T-cell (primary cell): ENCODE data around the gene KCNIP4. TPM values are rescaled to one million over a fixed set of nuclear protein-coding genes. Genes with fewer than 3 reads are reported as not detected.

Experiments
- ATAC-seq, 4 experiments: fragments of 200-7000 bp in 3 of 4; fragments of 150-1000 bp in 1 of 4; cut with Tn5 transposase; replicated peaks in 1 of 4; 1 replicate in 3 of 4; 2 replicates in 1 of 4; pipeline ENCODE4 v1.10.0; 2021; ENCODE audit warnings: moderate library complexity in 3 of 4, mild to moderate bottlenecking in 2 of 4, moderate number of reproducible peaks in 1 of 4
- CTCF ChIA-PET, 2 donors: fragments of 300-600 bp; sonication (Branson Sonifier 250); formaldehyde crosslinking; loops; one replicate each; lab custom pipeline; 2022; ENCODE audit warnings: antibody characterized with exemption in 2 of 2; lab: Charles Lee
- POLR2A ChIA-PET, 2 donors: fragments of 300-600 bp; sonication (Branson Sonifier 250); formaldehyde crosslinking; loops; one replicate each; lab custom pipeline; 2022; ENCODE audit warnings: antibody characterized with exemption in 2 of 2; lab: Charles Lee
- DNase-seq, 35 experiments: peaks; one replicate each; pipeline versions ENCODE4 v3.0.0 to v3.0.0-alpha.2; 2013 to 2023
- H3K27ac ChIP-seq: one replicate; pipeline ENCODE4 v1.5.1; 2013; ENCODE audit warnings: low read length
- H3K27me3 ChIP-seq, 2 experiments: replicated peaks in 1 of 2; 1 replicate in 1 of 2; 2 replicates in 1 of 2; pipeline versions ENCODE4 v1.6.1 to v1.7.0; 2013; ENCODE audit warnings: low read length in 1 of 2, mixed read lengths in 1 of 2; ENCODE audit not compliant: control insufficient read depth in 2 of 2, insufficient read depth in 2 of 2; ENCODE audit errors: extremely low read depth in 1 of 2
- H3K36me3 ChIP-seq, 2 donors: 1 replicate in 1 of 2; 2 replicates in 1 of 2; pipeline versions ENCODE4 v1.6.1 to v1.7.0; 2013; ENCODE audit warnings: low read length in 1 of 2; ENCODE audit not compliant: control insufficient read depth in 2 of 2, insufficient read depth in 1 of 2; ENCODE audit errors: extremely low read depth in 1 of 2
- H3K4me1 ChIP-seq, 2 experiments: 1 replicate in 1 of 2; 2 replicates in 1 of 2; pipeline versions ENCODE4 v1.6.1 to v1.7.0; 2013; ENCODE audit warnings: low read length in 2 of 2, mixed read lengths in 1 of 2; ENCODE audit not compliant: insufficient read depth in 2 of 2, control insufficient read depth in 1 of 2; ENCODE audit errors: extremely low read depth in 1 of 2
- H3K4me3 ChIP-seq, 2 donors: 1 replicate in 1 of 2; 2 replicates in 1 of 2; pipeline versions ENCODE4 v1.5.1 to v1.7.0; 2013; ENCODE audit warnings: mild to moderate bottlenecking in 2 of 2, low read length in 1 of 2, moderate library complexity in 1 of 2; ENCODE audit not compliant: control insufficient read depth in 1 of 2; ENCODE audit errors: extremely low read depth in 1 of 2
- H3K9me3 ChIP-seq: 2 replicates; pipeline ENCODE4 v1.7.0; 2013
- H3K27ac Mint-ChIP-seq, 2 donors: one replicate each; pipeline ENCODE4 v1.8.0; 2020 to 2021; ENCODE audit warnings: mild to moderate bottlenecking in 2 of 2, mixed read lengths in 2 of 2
- H3K27me3 Mint-ChIP-seq, 2 donors: one replicate each; pipeline ENCODE4 v1.8.0; 2021 to 2022; ENCODE audit warnings: mixed read lengths in 2 of 2
- H3K36me3 Mint-ChIP-seq: one replicate; pipeline ENCODE4 v1.8.0; 2021; ENCODE audit warnings: mixed read lengths
- H3K4me1 Mint-ChIP-seq, 3 donors: one replicate each; pipeline ENCODE4 v1.8.0; 2020 to 2022; ENCODE audit warnings: mixed read lengths in 3 of 3, mild to moderate bottlenecking in 1 of 3
- H3K4me3 Mint-ChIP-seq, 3 donors: one replicate each; pipeline ENCODE4 v1.8.0; 2020 to 2022; ENCODE audit warnings: mild to moderate bottlenecking in 3 of 3, mixed read lengths in 3 of 3, moderate library complexity in 3 of 3
- H3K9me3 Mint-ChIP-seq, 3 donors: one replicate each; pipeline ENCODE4 v1.8.0; 2020 to 2022; ENCODE audit warnings: mixed read lengths in 3 of 3
- WGBS: methylation state at CpG from one replicate; pipeline ENCODE4 v1.1.5; 2013; ENCODE audit warnings: missing lambda C conversion rate; ENCODE audit not compliant: insufficient coverage; 5-methylcytosine and 5-hydroxymethylcytosine counted together
- total RNA-seq, 35 experiments: library from RNA in 6 of 35; stranded (reverse) in 6 of 35; fragments of 120-200 nt in 1 of 35; gene quantifications; one replicate each; pipeline versions ENCODE4 v1.2.1 to v1.2.4 and lab custom pipeline; 2013 to 2026

The KCNIP4 gene
- total RNA-seq, 5 donors from 2014 or later (not counting 1 experiment from before 2014, with no cell fraction given), result not detected

DNA sequence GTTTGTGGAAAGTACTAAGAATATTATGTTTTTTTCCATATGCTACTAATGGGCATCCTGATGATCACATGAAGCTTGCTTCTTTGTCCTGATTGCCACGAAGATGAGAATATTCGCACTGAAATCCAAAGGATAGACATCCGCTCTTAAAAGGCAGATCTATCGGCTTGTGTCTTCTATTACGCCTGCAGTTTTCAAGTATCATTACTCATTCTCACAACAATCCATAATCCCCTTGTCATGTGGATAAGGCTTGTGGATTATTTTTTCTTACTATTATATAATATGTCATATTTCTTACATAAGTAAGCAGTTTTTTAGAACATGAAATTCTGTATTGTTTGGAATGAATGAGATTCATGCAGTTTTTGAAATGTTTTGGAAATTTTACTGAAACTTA is 62.8 kb downstream of the KCNIP4 start:
- no peaks in the 10 kb centered on the region for H3K27me3 Mint-ChIP-seq
- DNase-seq, result no peak

DNA sequence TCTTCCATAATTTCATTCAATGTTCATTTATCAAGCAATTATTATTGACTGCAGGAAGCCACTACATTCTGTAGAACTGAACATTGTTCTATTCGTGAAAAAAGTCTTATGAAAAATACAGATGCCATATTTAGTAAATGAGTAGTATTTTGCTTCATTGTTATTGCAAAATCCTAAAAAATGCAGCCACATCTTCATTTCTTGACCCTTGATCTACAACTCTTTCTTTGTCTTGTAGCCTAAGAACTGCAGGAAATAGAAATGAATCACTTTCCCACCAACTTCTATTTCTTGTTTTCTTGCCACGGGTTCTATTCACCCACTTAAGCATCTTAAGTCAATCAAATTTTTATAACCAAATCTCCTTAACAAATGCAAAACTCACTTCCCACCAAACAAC is 63.3 kb downstream of the KCNIP4 start:
- ChIA-PET CTCF (no interaction called here), POLR2A (no interaction called here)
- no peaks in the 10 kb centered on the region for H3K36me3 ChIP-seq
- no peak overlapping the region for H3K4me3 ChIP-seq
- no peak overlapping the region for H3K4me3 Mint-ChIP-seq
- H3K27me3 Mint-ChIP-seq, result no peaks in the 10 kb centered on the region
- no peak overlapping the region for H3K27ac Mint-ChIP-seq
- no peaks in the 10 kb centered on the region for H3K4me1 ChIP-seq
- H3K27me3 ChIP-seq, result no peaks in the 10 kb centered on the region
- WGBS, result no CpG with 5 or more reads among the region's 2 CpGs
- ATAC-seq, result no peak
- H3K9me3 ChIP-seq, result no peaks in the 10 kb centered on the region
- H3K4me1 Mint-ChIP-seq, result no peaks in the 10 kb centered on the region
- no peaks in the 10 kb centered on the region for H3K36me3 Mint-ChIP-seq
- no peak overlapping the region for H3K27ac ChIP-seq
- H3K9me3 Mint-ChIP-seq, result peaks cover 4 to 15% (median 8%) of the 10 kb centered on the region in 3 donors
- no peak for DNase-seq

More for the DNA sequence above, 62.8 kb downstream of the KCNIP4 start:
- H3K9me3 Mint-ChIP-seq, result peaks cover 4 to 15% (median 8%) of the 10 kb centered on the region in 3 donors
- 79% methylated on average over 2 of the region's 5 CpGs for WGBS
- POLR2A ChIA-PET, result no interaction called here
- Histone ChIP-seq H3K27ac (no peak overlapping the region), H3K9me3 (no peaks in the 10 kb centered on the region), H3K4me3 (no peak overlapping the region), H3K4me1 (no peaks in the 10 kb centered on the region), H3K36me3 (no peaks in the 10 kb centered on the region), H3K27me3 (no peaks in the 10 kb centered on the region)
- H3K36me3 Mint-ChIP-seq, result no peaks in the 10 kb centered on the region
- CTCF ChIA-PET, result no interaction called here
- H3K27ac Mint-ChIP-seq, result no peak overlapping the region
- ATAC-seq, result no peak
- H3K4me1 Mint-ChIP-seq, result no peaks in the 10 kb centered on the region
- H3K4me3 Mint-ChIP-seq, result no peak overlapping the region

- H3K9me3 ChIP-seq, result no peaks in the 10 kb centered on the region
- H3K4me1 ChIP-seq, result no peaks in the 10 kb centered on the region
- H3K27ac Mint-ChIP-seq, result no peak overlapping the region
- no peaks in the 10 kb centered on the region for H3K36me3 ChIP-seq
- 36% methylated on average over 2 of the region's 2 CpGs for WGBS
- H3K27me3 ChIP-seq, result no peaks in the 10 kb centered on the region
- H3K27ac ChIP-seq, result no peak overlapping the region
- no peak for ATAC-seq
- H3K4me3 Mint-ChIP-seq, result no peak overlapping the region
- POLR2A ChIA-PET, result interaction anchor here in 1 of 2 donors (0.6 kb wide), 1 partner anchor 99 kb away, joined by 3 read pairs; no protein-coding TSS in a partner anchor
- H3K9me3 Mint-ChIP-seq, result peaks cover 2 to 15% (median 8%) of the 10 kb centered on the region in 3 donors
- H3K36me3 Mint-ChIP-seq, result no peaks in the 10 kb centered on the region
- no peaks in the 10 kb centered on the region for H3K27me3 Mint-ChIP-seq
- H3K4me1 Mint-ChIP-seq, result no peaks in the 10 kb centered on the region
- no peak for DNase-seq
- H3K4me3 ChIP-seq, result no peak overlapping the region
- CTCF ChIA-PET, result no interaction called here
These were observed 64.0 kb downstream of the KCNIP4 start for GRCh38 chr4:21884615-21885014.

DNA sequence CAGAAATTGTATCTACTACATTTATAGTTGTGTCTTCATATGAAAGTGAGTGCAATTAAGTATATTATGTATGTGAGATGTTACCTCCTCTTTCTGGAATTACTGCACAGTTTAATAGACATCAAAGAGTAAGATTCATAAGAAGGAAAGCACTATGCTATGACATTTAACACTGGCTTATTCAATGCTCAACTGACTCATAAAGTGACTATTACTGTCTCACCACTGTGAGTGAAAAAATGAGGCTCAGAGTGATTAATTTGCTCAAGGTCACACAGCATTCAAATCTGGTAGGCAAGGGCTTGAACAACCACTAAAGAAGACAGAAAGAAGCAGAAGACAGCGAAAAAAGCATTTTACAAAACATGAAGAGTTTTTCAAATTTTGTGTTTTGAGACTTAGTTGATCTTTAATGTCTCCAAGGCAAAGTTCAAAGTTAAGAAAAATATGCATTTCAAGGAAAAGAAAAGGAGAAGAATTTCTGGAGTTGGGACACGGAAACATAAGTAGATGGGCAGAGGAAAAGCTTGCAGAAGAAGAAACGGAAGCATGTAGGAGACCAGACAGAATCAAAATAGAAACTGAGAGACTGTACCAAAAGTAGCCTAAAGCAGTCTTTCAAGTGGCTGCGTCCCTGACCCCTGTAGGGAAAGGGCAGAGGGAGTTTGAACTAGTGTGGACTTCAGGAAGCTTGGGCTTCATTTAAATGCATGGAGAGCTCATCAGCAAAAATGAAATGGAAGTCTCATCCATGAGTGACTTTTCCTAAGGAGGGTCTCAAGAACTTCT is 66.3 kb downstream of the KCNIP4 start:
- Histone ChIP-seq H3K36me3 (no peaks in the 10 kb centered on the region), H3K4me1 (no peaks in the 10 kb centered on the region), H3K27ac (no peak overlapping the region), H3K27me3 (no peaks in the 10 kb centered on the region), H3K4me3 (no peak overlapping the region), H3K9me3 (no peaks in the 10 kb centered on the region)
- POLR2A ChIA-PET, result no interaction called here
- Mint-ChIP-seq H3K27me3 (no peaks in the 10 kb centered on the region), H3K4me3 (no peak overlapping the region), H3K27ac (no peak overlapping the region), H3K4me1 (no peaks in the 10 kb centered on the region), H3K9me3 (peaks cover 2 to 18% (median 8%) of the 10 kb centered on the region in 3 donors), H3K36me3 (no peaks in the 10 kb centered on the region)
- 50% methylated on average over 3 of the region's 4 CpGs for WGBS
- DNase-seq (no peak), ATAC-seq (no peak)
- CTCF ChIA-PET, result interaction anchor here in 1 of 2 donors (0.6 kb wide), 1 partner anchor 85 kb away, joined by 3 read pairs; no protein-coding TSS in a partner anchor

DNA sequence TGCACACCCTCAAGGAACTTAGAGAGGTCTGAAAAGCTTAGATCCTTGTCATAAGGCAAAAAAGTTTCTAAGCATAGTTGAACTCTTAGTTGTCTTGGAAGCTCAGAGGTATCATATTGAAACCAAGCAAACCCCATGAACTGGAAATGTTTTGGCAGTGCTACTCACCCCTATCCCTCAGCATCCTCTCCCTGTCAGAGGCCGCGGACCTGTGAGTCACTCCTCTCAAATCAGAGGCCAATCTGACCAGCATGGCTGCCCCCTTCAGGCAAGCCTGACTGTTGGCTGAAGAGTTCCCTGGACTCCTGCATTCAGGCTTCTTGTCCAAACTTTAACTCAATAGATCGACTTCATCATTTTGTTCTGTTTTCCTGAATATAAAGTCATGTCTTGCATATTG is 69.4 kb downstream of the KCNIP4 start:
- H3K4me1 ChIP-seq, result no peaks in the 10 kb centered on the region
- Mint-ChIP-seq H3K4me3 (no peak overlapping the region), H3K27ac (no peak overlapping the region), H3K9me3 (peaks cover 0 to 8% (median 0%) of the 10 kb centered on the region in 3 donors), H3K36me3 (no peaks in the 10 kb centered on the region), H3K4me1 (no peaks in the 10 kb centered on the region), H3K27me3 (no peaks in the 10 kb centered on the region)
- H3K27me3 ChIP-seq, result no peaks in the 10 kb centered on the region
- ChIA-PET POLR2A (no interaction called here), CTCF (no interaction called here)
- 78% methylated on average over 2 of the region's 3 CpGs for WGBS
- H3K36me3 ChIP-seq, result no peaks in the 10 kb centered on the region
- H3K27ac ChIP-seq, result no peak overlapping the region
- H3K9me3 ChIP-seq, result no peaks in the 10 kb centered on the region
- no peak overlapping the region for H3K4me3 ChIP-seq
- DNase-seq (no peak), ATAC-seq (no peak)

DNA sequence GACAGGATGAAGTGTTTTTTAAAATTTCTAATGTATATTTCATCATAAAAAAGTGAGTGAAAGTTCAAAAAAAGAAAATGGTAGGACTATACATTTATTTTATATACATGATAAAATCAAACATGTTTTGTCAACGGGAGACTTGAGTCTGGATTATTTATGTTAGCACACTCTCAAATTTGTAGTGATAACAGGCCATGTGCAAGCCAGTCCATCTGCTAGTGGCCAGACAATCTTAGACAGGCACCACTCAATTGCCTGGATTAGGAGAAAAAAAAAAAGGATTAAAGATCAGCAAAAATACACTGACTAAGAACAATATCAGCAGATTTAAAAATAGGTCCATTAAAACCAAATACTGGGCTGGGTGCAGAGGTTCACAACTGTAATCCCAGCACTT is 71.9 kb downstream of the KCNIP4 start:
- no peak for DNase-seq
- Mint-ChIP-seq H3K4me1 (no peaks in the 10 kb centered on the region), H3K9me3 (peaks cover 0 to 4% (median 0%) of the 10 kb centered on the region in 3 donors), H3K36me3 (no peaks in the 10 kb centered on the region), H3K27ac (no peak overlapping the region), H3K27me3 (no peaks in the 10 kb centered on the region), H3K4me3 (no peak overlapping the region)
- Histone ChIP-seq H3K36me3 (no peaks in the 10 kb centered on the region), H3K4me3 (no peak overlapping the region), H3K27ac (no peak overlapping the region), H3K9me3 (no peaks in the 10 kb centered on the region), H3K4me1 (no peaks in the 10 kb centered on the region), H3K27me3 (no peaks in the 10 kb centered on the region)
- no peak for ATAC-seq
- POLR2A ChIA-PET, result no interaction called here
- WGBS, result no CpG with 5 or more reads among the region's 1 CpG
- CTCF ChIA-PET, result no interaction called here
